Ureter (tissue), 1 donor: ENCODE measurements around the gene RAB1A. TPM values are rescaled to one million over a fixed set of nuclear protein-coding genes. Genes with fewer than 3 reads are reported as not detected.
A peak's percentile ranks its signal among the peaks of the same experiment; 100 is the strongest.

Experiments used
- DNase-seq: peaks from one replicate; pipeline ENCODE4 v3.0.0-alpha.2; 2020; ENCODE audit warnings: low spot score
- total RNA-seq: library from RNA; stranded (reverse); gene quantifications from one replicate; pipeline ENCODE4 v1.2.4, GENCODE V29; 2023
- donor health status: DM: yes; HTN: yes; CAD: no.

Gene RAB1A
- total RNA-seq, 1 donor from 2014 or later, result 148 TPM

DNA sequence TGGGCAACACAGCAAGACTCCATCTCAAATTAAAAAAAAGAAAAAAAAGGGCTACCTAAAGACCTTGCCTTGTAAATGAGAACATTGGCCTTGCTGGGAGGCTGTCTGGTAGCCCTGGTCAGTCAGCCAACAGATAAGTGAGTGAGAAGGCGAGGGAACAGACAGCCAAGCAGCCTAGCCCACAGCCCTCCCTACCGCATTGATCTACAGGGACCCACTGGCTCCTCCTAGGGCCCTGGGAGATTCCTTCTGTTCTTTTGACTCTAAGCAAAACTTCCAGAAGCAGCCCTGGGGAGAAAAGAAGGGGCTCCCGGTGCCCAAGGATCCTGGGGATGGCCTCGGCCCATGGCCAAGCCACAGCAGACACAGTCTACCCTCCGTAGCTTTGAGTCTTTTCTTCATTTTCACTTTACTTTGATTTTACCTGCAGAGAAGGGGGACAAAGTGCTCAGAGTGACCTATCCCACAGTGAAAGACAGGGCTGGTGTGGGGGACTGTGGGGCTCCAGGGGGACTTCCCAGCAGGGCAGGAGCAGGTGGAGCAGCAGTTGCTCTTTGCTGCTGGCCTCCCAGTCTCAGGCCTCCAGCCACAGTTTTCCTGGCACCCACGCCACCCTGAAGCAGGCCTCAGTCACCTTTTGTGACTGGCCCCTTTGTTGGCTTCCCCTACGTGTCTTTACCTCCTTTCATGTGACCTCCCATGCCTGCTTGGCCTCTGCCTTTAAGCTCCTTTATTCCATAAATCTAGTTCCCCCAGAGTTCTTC, 68.6 kb downstream of the RAB1A start:
- no peak for DNase-seq

DNA sequence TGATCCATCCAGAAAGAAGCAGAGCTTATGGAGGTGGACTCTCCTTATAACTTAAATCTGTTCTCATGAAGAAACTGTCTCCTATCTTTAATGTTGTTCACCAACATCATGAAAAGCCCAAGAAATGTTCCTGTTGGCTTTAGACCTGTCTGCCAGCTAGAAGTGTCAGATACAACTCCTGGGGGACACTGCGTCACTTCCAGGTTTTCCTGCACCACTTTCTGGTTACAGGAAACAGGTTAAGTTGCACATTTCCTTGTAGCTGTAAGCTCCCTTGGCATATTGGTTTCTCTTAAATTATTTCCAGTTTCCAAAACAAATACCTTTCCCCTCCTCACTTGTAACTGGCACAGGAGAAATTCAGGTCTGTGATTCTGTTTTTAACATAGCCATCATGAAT, 70.8 kb downstream of the RAB1A start:
- no peak for DNase-seq

DNA sequence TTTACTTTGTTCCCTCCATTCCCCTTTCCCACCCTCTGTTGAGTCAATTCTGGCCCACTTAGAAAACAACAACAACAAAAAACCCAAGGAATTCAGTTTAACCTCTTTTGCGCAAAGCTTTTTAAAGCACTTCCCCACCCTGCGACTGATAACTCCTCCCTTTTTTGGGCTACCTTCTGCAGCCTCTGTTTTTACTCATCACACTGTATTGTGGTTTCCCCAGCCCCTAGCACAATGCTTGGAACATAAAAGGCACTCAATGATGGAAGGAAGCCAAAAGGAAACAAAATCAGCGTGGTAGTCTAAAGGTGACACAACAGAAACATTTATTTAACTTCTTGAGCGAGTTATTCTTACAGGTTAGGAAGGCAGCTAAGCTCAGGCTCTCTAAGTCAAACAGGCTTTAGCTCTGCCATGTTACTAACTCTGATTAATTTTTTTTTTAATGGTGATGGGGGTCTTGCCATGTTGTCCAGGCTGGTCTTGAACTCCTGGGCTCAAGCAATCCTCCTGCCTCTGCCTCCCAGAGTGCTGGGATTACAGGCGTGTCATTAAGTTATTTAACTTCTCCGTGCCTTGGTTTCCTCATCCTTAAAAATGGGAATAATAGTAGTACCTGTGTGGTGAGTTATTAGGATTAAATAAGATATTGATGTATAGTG, 72.4 kb downstream of the RAB1A start:
- DNase-seq, result no peak

DNA sequence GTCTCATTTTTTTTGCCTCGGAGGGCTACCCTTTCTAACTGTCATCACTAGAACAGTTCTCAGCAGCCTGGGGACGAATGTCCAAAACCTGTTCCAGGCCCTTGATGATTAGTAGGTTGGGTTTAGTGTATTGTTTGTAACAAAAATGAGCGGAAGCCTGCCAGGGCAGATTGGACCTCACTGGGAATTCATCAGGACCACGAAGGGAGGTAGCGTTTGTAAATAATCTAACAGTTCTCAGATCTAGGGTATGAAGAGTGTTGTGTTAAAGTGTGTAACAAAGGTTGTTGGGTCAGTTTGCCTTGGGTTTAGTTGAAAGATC, 72.9 kb downstream of the RAB1A start:
- DNase-seq, result no peak

DNA sequence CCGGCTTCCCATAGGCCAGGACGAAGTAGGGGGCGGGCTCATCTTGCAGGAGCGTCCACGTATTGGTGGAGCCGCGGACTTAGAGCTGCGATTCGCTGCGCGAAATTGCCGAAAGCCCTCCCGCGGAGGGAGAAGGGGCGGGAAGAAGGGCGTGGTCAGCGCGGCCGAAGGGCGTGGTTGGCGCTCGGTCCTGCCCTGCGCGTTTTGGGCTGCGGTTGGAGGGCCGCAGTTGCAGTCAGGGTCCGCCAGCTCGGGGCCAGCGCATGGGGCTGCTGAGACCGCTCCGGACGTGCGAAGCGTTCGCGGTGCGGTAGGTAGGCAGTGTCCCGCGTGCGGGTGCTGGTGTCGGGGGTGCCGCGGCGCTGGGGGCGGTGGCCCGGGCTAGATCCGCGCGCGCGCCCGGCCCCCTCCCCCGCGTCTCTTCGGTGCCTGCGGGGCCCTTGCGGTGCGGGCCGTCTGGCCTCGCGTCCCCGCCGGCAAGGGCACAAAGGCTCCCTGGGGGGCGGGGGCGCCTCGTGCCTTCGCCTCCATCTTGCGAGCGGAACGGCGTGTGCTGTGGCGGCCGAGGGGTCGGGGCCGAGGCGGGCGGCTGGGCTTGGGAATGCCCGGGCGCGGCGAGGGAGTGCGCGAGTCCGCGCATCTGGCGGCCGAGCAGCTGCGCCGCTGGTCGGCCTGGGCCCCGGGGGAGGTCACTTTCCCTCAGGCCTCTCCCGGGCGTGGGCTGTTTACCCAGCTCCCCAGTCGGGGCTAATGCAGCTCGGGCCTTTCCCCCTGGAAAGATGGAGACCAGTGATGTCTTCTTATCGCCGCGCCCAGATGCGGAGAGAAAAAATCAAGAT, 73.5 kb downstream of the RAB1A start, which contains the start of gene CEP68:
Gene CEP68, plus strand, starts transcription at position 202 of the 839 bp plus-strand sequence. CDS start 13,029 bp downstream, outside the sequence.
- DNase-seq, result peak; percentile 98

DNA sequence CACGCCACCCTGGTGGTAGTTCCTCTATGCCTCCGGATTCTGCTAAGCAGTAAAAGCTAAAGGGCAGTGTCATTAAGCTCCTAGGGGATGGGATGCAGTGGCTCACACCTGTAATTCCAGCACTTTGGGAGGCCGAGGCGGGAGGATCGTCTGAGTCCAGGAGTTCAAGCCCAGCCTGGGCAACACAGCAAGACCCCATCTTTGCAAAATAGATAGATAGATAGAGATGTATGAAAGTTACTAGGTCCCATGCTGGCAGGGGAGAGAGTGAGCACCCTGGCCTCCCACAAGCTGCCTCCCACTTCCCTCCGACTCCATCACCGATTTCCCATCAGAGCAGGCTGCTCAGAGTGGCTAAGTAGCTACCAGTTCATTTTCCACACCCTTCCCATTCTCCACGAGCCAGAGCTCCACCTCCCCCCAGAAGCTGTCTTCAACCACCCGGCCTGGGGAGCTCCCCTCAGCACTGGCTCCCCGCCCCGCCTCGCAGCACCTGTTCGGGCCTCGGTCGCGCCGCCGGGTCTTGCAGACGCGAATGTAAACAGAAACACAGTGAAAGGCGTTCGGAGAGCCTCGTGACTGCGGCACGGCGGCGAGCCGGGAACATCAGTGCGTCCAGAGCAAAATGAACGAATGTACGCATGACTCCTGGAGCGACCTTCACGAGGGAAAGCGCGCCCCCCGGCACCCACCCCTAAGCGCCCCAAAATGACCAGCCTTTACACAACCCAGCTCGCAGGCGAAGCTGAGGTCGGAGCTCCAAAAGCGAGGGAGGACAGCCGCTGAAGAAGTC, 74.3 kb downstream of the RAB1A start:
- no peak for DNase-seq

DNA sequence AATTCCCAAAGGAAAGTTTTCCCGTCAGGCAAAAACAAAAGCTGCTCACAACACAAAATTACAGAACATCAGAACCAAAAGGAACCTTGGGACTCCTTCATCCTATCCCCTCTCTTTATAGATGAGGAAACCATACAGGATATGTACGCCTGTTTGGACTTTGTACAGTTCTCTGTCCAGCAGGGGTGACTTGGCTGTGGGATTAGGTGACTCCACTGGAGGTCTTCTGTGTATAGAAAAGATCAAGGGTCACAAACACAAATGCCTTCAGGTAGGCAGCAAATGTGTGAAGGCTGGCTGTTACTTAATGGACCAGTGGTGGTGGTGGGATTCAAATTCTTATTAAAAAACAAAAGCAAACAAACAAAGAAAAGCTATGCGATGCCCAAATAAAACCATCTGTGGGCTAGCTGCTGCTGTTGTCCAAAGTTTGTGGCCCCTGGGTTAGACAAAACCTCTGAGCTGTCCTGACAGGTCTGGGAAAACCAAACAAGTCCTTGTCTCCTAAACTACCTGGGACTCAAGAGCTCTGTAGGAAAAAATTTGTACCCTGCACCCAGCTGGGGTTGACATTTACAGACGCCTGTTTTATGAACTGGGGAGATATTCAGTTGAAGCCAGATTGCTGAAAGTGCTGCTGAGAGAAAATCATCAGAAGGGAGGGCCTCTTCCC, 75.0 kb downstream of the RAB1A start:
- no peak for DNase-seq

DNA sequence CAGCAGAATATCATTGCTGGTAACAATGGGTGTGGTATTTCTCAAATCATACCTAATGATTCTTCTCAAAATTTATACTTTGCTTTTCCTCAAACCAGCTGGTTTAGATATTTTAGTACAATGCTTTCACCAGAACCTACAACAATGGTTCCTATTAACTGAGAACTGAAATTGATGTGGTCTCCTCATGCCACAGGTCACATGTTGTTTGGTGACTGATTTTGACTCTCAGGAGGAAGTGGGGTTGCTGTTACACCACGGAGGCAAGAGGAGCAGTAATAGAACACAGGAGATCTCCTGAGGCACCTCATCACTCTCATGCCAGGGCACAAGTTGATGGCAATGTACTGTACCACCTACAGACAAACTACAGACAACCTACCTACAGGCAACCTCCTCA, 76.7 kb downstream of the RAB1A start:
- DNase-seq, result no peak

DNA sequence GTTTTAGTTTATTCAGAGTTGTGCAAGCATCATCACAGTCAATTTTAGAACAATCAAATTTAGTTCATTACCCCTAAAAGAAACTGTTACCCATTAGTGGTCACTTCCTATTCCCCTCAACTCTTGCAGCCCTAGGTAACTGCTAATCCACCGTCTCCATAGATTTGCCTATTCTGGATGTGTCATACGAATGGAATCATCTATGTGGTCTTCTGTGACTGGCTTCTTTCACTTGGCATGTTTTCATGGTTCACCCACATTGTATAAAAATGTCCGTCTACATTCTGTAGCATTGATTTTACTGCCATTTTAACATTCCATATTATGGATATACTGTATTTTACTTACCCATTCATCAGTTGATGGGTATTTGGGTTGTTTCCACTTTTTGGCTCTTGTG, 79.0 kb downstream of the RAB1A start:
- no peak for DNase-seq

DNA sequence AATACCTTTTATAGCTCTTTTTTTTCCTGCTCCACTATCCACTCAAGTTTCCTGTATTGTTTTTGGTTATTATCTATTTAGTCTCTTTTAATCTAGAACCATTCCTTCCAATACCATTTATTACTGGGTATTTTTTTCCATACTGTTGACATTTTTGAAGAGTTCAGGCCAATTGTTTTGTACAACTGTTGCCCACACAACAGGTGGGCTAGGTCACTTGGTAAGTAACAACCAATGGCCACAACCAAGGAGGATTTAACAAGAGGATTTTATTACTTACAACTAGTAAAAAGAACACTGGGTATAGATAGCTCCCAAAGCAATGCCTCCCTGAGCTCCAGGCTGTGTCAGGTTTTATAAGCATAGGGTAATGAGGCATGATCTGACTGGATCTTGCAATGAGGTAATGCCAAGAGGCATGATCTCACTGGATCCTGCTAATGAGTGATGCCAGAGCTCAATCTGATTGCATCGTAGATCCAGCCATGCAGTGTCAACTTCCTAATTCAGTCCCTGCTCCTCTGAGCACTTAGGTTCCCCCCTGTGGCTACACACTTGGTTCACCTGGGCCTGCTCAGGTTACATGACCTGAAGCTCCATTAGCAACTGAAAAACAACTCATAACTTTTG, 80.8 kb downstream of the RAB1A start:
- DNase-seq, result no peak

DNA sequence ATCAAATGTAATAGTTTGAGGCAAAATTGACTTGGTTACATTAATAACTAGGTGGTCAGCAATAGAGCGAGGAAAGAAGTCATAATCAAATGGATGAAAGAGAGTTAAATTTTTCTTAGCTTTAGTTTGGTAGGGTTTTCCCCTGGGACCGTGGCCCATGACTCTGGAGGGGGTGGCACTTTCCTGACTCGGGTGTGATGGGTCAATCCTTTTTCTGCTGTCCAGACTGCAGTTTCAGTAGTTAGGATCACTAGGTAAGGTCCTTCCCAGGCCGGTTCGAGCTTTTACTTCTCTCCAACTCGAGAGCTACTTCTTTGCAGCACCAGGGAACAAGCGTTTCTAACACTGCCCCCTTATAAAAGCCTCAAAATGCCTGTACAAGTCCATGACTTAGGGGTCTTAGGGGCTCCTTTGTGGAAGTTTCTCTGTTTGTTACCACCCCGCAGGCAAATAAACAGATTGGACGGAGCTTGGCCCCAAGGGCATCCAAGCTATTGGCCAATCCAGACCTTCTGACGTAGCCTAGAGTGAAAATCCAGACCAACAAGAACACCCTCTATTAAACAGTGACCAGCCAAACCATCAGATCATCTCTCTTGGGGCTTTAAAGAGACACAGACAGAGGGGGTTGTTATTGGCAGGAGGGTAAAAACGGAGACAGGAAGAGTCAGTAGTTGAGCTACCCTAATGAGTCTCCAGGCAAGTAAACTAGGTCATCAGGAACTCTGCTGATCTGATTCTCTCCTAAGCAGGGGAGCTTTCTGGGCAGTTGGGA, 83.1 kb downstream of the RAB1A start:
- no peak for DNase-seq

DNA sequence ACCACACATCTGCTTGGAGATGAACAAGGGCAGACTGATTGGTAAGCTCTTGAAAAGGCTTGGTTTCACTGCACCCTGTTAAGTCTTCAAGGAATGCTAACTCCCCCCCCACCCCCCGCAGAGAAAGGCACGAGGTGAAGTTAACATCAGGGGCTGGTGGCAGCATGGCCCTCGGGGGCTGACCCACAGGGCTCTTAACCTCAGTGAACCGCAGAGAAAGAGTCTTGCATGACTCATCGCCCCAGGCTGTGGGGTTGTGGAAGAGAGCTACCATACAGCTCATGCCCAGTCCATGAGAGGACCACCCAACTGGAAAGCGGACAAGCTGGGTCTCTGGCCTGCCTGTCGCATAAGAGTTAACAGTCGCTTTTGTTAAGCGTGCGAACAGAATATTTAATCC, 84.3 kb downstream of the RAB1A start:
- DNase-seq, result no peak

DNA sequence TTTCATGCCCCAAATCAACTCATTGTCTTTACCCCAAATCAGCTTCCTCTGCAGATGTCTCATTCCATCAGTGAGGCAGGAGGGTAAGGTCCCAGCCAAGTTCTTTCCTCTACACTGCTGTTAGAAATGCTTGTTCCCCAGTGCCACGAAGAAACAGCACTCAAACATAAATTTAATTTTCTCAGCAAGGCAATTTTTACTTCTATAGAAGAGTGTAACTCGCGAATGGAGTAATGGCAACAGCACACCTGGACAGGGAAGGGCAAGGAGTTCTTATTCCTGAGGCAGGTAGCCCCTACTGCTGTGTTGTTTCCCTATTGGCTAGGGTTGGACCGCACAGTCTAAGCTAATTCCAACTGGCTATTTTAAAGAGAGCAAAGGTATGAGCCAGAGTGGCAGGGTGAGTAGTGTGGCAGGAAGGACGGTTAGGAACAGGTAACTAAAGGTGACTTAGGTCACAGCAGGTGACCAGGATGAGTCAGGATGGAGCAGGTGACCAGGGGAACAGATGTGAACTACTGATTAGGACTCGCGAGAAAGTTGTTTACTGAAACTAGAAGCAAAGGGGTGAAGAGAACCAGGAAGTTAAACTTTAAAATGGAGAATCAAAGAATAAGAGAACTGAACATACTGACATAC, 85.7 kb downstream of the RAB1A start:
- no peak for DNase-seq

DNA sequence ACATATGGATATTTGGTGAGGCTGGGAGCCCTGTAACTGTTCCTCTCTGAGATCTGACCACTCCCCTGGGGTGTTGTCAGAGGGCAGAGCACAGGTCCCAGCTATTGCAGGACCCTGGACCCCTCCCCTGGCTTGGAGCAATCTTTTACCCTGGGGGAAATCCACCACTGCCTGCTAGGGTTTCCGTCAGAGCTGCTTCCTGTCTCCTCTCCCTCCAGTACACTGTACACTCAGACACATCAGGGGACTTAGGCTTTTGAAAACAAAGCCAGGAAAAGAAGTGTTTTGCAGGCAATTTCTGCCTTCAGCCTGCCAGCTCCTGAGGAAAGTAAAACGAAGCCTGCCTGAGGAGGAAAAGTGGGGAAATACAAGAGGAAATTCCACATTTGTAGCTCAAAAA, 86.9 kb downstream of the RAB1A start:
- no peak for DNase-seq

DNA sequence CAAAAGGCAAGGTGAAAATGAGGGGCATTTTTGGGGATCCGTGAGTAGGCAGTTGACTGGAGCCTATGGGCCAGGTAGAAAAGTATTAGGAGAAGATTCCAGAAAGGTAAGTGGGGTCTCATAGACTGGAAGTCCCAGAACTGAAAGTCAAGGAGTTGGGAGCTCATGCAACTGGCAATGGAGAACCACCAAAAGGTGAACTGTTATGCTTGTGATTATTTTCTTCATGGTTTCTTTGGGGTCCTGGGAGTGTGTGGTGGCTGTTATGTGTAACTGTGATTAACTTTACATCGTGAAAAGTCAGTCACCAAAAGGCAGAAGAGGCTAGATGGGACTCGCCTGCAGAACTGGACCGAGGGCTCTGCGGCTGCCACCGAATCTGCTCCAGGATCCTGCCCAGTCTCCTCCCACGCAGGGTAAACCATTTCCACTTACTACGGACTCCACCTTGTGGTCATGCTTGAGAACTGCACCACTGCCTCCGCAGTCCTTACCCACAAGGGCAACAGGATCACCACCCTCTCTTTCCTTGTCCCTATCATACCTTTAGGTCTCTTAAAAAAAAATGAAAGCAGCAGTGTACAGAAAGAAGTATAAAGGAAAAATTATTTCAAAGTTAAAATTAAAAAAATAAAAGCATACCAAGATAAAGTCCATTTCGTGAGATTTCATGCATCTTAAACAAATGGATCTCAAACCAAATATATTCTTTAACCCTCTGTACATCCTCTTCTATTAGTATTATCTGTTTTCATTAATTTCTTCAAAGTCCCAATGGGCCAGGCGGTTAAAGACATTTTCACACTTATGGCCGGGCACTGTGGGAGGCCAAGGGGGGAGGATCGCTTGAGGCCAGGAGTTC, 89.3 kb downstream of the RAB1A start:
- DNase-seq, result peak; percentile 91

DNA sequence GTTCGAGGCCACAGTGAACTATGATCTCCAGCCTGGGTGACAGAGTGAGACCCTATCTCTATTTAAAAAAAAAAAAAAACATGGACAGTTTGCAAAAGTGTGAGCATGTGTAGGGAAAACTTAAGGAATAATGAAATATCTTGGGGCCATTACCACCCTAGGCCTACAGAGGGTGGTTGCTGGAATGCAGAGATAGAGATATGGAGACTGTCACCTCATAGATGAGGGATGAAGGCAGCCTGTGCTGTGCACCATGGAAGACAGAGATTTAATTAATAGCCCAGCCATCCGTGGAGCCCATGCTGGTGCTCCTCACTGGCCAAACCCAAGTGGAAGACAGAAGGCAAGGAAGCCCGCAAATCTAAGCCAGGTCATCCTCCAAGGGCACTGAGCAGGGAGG, 90.3 kb downstream of the RAB1A start:
- DNase-seq, result no peak

DNA sequence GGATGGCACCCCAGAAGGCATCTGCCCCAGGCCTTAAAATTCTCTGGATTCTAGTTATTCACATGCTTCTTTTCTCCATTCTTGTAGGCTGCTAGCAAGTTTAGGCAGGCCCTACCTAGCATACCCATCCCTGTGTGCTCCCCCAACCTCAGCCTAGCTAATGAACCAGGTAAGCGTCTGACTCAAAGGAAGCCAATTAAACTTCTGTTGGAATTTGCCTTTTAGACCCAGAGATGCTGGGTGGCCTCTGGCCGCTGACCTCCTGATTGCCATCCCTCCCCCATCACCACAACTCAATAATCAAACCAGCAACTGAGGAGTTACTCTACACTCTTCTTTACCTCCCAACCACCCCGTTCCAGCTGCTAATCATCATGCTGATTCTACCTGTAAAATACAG, 92.7 kb downstream of the RAB1A start:
- DNase-seq, result no peak
